ENCODE measurements around the gene GAA. TPM values are rescaled to one million over a fixed set of nuclear protein-coding genes. Genes with fewer than 3 reads are reported as not detected.
A peak's percentile ranks its signal among the peaks of the same experiment; 100 is the strongest.

GAA gene
- total and polyA plus RNA-seq, 10 donors, result 22.7 to 166 (median 95.9) TPM

DNA sequence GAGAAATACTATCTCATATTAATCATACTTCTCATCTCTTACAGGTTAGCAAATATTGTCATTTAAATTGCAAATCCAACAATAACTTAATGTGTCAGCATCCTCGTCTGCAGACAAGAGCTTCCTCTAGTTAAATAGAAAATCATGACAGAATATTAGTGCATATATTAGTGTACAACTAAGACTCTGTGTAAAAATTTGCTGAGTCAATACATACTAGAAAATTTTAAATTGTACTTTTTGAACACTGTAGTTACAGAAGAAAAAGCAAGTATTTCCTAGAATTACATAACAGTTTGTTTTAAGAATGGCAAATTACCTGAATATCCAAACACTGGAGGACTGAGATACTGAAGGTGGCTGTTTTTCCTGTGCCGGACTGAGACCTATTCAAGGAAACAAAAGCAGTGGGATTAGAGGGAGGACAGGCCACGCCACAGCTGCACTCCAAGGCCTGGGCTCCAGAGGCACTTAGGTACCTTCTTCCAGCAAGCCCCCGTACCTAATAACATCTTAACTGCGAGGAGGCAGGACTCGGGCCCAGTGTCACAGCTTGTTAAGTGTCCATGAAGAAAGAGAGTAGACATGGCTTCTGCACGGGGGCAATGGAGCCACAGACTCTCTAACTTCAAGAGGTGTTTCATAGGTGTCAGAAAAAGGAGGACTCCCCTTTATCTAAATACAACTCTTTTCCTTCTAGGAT lies 40.2 kb downstream of the GAA start:
- intact Hi-C loops (cut with DNase I; ENCODE audit: low total_unique reads), result no loop called here
- Histone ChIP-seq H3K4me1 (peaks cover 12 to 32% (median 27%) of the 10 kb centered on the region in 6 donors), H3K9me3 (no peaks in the 10 kb centered on the region), H3K36me3 (peaks cover 8 to 78% (median 76%) of the 10 kb centered on the region in 6 donors), H3K4me3 (no peak overlapping the region), H3K27ac (no peak overlapping the region), H3K27me3 (replicated peaks in 1 of 7) (no peaks in the 10 kb centered on the region)
- TF ChIP-seq POLR2AphosphoS5 (IDR thresholded peaks at IDR 0.05), result no peak
- TF ChIP-seq POLR2A (IDR thresholded peaks at IDR 0.05), result no peak
- TF ChIP-seq CTCF (IDR thresholded peaks at IDR 0.05 in 8 of 11, conservative IDR thresholded peaks at IDR 0.05 in 3 of 11), result no peak
- no peak for DNase-seq
- WGBS, 5 donors, result 92 to 97% (median 94%) methylated on average over 7 of the region's 7 CpGs

GRCh38 chr17:80142929-80143328 lies 41.5 kb downstream of the GAA start:
- DNase-seq, result no peak
- intact Hi-C loops (cut with DNase I; ENCODE audit: low total_unique reads), result no loop called here
- Histone ChIP-seq H3K27ac (no peak overlapping the region), H3K4me3 (no peak overlapping the region), H3K27me3 (replicated peaks in 1 of 7) (no peaks in the 10 kb centered on the region), H3K36me3 (peaks cover 6 to 65% (median 63%) of the 10 kb centered on the region in 6 donors), H3K9me3 (no peaks in the 10 kb centered on the region), H3K4me1 (peaks cover 14 to 35% (median 30%) of the 10 kb centered on the region in 6 donors)
- WGBS, 5 donors, result 92 to 99% (median 96%) methylated on average over 6 of the region's 6 CpGs
- no peak for TF ChIP-seq CTCF (IDR thresholded peaks at IDR 0.05 in 8 of 11, conservative IDR thresholded peaks at IDR 0.05 in 3 of 11)
- TF ChIP-seq POLR2A (IDR thresholded peaks at IDR 0.05), result no peak
- no peak for TF ChIP-seq POLR2AphosphoS5 (IDR thresholded peaks at IDR 0.05)

DNA sequence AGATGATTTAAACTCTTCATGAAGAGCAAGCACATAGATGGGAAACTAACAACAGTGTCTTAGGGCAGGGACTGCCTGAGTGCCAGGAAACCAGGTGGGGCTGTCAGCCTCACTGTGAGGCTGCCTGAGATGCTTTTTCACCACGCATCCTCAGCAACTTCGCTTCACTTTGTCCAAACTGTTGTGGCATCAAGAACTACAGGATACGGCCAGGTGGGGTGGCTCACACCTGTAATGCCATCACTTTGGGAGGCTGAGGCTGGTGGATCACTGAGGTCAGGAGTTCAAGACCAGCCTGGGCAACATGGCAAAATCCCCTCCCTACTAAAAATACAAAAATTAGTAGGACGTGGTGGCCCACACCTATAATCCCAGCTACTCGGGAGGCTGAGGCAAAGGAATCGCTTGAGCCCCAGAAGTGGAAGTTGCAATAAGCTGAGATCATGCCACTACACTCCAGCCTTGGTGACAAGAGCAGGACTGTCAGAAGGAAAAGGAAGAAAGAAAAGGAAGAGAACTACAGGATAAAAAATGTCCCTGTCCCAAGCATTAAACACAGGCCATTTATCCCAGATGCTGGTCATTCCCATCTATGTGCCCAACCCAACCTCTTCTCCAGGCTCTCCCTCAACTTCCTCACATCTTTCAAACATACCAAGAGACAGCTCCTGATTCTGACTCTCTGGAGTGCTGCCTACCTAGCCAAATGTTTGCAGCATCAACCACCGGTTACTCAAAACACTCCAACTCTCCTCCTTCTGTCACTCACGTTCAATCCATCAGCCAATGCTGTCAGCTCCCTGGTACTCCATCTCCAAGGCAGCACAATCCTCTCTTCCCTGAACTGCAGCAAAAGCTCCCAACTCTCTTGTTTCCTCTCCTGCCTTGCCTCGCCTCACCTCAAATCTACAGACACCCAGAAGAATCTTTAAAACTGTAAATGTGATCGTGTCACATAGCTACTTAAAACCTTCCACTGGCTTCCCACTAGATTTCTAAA lies 44.0 kb downstream of the GAA start:
- Histone ChIP-seq H3K4me3 (peak overlapping the region; percentile 82 to 93 (median 86)), H3K27me3 (replicated peaks in 1 of 7) (no peaks in the 10 kb centered on the region), H3K36me3 (peaks cover 2 to 40% (median 38%) of the 10 kb centered on the region in 6 donors), H3K9me3 (no peaks in the 10 kb centered on the region), H3K4me1 (peaks cover 17 to 53% (median 39%) of the 10 kb centered on the region in 6 donors), H3K27ac (peak overlapping the region in 5 of 8 donors; percentile 91 to 98 (median 95))
- DNase-seq, result no peak
- WGBS, 5 donors, result 36 to 66% (median 47%) methylated on average over 10 of the region's 10 CpGs
- intact Hi-C loops (cut with DNase I; ENCODE audit: low total_unique reads), result no loop called here
- TF ChIP-seq POLR2AphosphoS5 (IDR thresholded peaks at IDR 0.05), result no peak
- TF ChIP-seq CTCF (IDR thresholded peaks at IDR 0.05 in 8 of 11, conservative IDR thresholded peaks at IDR 0.05 in 3 of 11), result no peak
- no peak for TF ChIP-seq POLR2A (IDR thresholded peaks at IDR 0.05)

Data from spleen (tissue), 11 donors.